H1 (cell line): ENCODE data around the gene DUS1L.

ENCODE experiments used
- TF ChIP-seq, protein P1 (sequence below), 3 experiments: IDR thresholded peaks; 1 replicate in 2 of 3; 2 replicates in 1 of 3; pipeline versions ENCODE4 v1.5.1 to v1.6.1; 2011; ENCODE audit warnings: low read length in 3 of 3, mild to moderate bottlenecking in 3 of 3, inconsistent platforms in 2 of 3, low read depth in 1 of 3, moderate library complexity in 1 of 3; ENCODE audit not compliant: insufficient read depth in 1 of 3; ENCODE audit errors: control extremely low read depth in 1 of 3
- TF ChIP-seq, protein P2 (sequence below): IDR thresholded peaks from 2 replicates; pipeline ENCODE4 v1.6.1; 2012; ENCODE audit warnings: low read length, inconsistent platforms

DNA sequence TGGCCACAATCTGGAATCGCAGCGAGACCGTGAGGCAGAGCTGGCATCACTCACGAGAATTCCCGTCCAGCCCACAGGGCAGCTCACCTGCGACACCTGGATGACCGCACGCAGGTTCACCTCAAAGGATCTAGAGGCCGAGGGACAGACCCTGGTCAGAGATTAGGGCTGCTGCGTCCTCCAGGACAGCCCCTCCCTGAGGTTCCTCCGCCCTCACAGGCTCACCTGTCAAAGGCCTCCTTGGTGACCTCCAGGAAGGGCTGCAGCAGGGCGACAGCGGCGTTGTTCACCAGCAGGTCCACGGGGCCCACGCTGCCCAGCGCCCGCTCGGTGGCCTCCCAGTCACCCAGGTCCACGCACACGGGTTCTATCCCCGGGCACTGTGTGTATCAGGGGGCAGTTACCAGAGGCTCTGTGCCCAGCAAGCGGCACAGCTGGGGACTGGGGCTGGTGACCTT lies 28.9 kb downstream of the DUS1L start:
- TF ChIP-seq, protein P1, sequence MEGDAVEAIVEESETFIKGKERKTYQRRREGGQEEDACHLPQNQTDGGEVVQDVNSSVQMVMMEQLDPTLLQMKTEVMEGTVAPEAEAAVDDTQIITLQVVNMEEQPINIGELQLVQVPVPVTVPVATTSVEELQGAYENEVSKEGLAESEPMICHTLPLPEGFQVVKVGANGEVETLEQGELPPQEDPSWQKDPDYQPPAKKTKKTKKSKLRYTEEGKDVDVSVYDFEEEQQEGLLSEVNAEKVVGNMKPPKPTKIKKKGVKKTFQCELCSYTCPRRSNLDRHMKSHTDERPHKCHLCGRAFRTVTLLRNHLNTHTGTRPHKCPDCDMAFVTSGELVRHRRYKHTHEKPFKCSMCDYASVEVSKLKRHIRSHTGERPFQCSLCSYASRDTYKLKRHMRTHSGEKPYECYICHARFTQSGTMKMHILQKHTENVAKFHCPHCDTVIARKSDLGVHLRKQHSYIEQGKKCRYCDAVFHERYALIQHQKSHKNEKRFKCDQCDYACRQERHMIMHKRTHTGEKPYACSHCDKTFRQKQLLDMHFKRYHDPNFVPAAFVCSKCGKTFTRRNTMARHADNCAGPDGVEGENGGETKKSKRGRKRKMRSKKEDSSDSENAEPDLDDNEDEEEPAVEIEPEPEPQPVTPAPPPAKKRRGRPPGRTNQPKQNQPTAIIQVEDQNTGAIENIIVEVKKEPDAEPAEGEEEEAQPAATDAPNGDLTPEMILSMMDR (IDR thresholded peaks at IDR 0.05; ENCODE audit: control extremely low read depth in 1 of 3, insufficient read depth in 1 of 3, low read depth in 1 of 3, low read length in 3 of 3), result no peak
- TF ChIP-seq, protein P2, sequence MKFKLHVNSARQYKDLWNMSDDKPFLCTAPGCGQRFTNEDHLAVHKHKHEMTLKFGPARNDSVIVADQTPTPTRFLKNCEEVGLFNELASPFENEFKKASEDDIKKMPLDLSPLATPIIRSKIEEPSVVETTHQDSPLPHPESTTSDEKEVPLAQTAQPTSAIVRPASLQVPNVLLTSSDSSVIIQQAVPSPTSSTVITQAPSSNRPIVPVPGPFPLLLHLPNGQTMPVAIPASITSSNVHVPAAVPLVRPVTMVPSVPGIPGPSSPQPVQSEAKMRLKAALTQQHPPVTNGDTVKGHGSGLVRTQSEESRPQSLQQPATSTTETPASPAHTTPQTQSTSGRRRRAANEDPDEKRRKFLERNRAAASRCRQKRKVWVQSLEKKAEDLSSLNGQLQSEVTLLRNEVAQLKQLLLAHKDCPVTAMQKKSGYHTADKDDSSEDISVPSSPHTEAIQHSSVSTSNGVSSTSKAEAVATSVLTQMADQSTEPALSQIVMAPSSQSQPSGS, result no peak
